HepG2 (cell line): Measurements from ENCODE around the gene ADAM22. TPM values are rescaled to one million over a fixed set of nuclear protein-coding genes. Genes with fewer than 3 reads are reported as not detected.

Experiments
- ATAC-seq: fragments of 200-7000 bp; cut with Tn5 transposase; 3 replicates; pipeline ENCODE4 v1.9.1; 2020; ENCODE audit warnings: mild to moderate bottlenecking, moderate library complexity
- BruUV-seq: library from RNA; stranded (reverse); fragments of 400-500 nt; replicated peaks from 2 replicates; lab custom pipeline; 2021; lab: Mats Ljungman, UMichigan
- CTCF ChIA-PET: fragments of 300-600 bp; formaldehyde crosslinking; extraction: SDS; loops from one replicate; lab custom pipeline; 2021; ENCODE audit warnings: low total read pairs, inconsistent platforms, low intra/inter-chr PET ratio; lab: Yijun Ruan, JAX
- POLR2A ChIA-PET: fragments of 350-600 bp; sonication (Branson Sonifier 250); formaldehyde crosslinking; loops from one replicate; lab custom pipeline; 2020; ENCODE audit warnings: antibody characterized with exemption, inconsistent platforms; lab: Yijun Ruan, JAX
- DNase-seq: peaks from one replicate; pipeline ENCODE4 v3.0.0-alpha.2; 2015; ENCODE audit warnings: low spot score
- FAIRE-seq: peaks from 3 replicates; lab custom pipeline; 2011; peaks lifted over from hg19 to GRCh38; lab: Jason Lieb, UNC
- H2AFZ ChIP-seq: one replicate; pipeline ENCODE4 v1.6.1; 2011; ENCODE audit warnings: low read length, inconsistent platforms
- H3K27ac ChIP-seq: fragments of 300-600 bp; 3 replicates; pipeline ENCODE4 v1.8.0; 2011; ENCODE audit warnings: mixed run types, mild to moderate bottlenecking, mixed read lengths, low read length, inconsistent platforms; ENCODE audit not compliant: insufficient read depth; ENCODE audit errors: extremely low read length
- H3K27me3 ChIP-seq, 2 experiments: fragments of 200-600 bp in 1 of 2; 2 replicates in 1 of 2; 3 replicates in 1 of 2; pipeline versions ENCODE4 v1.6.0 to v1.8.0; 2011; ENCODE audit warnings: low read length in 2 of 2, mild to moderate bottlenecking in 2 of 2, moderate library complexity in 2 of 2, inconsistent platforms in 1 of 2; ENCODE audit not compliant: insufficient read depth in 2 of 2, control insufficient read depth in 1 of 2
- H3K36me3 ChIP-seq, 2 experiments: fragments of 200-600 bp in 1 of 2; replicated peaks in 1 of 2; 2 replicates in 1 of 2; 3 replicates in 1 of 2; pipeline versions ENCODE4 v1.5.1 to v1.8.0; 2011; ENCODE audit warnings: low read length in 2 of 2, inconsistent platforms in 1 of 2; ENCODE audit not compliant: insufficient read depth in 2 of 2, control insufficient read depth in 1 of 2
- H3K4me1 ChIP-seq: 2 replicates; pipeline ENCODE4 v1.5.1; 2012; ENCODE audit warnings: low read length, inconsistent platforms; ENCODE audit not compliant: insufficient read depth
- H3K4me2 ChIP-seq: 2 replicates; pipeline ENCODE4 v1.6.0; 2011; ENCODE audit warnings: low read depth, low read length, inconsistent platforms
- H3K4me3 ChIP-seq, 3 experiments: fragments of 200-600 bp in 1 of 3; sonication (generic), shearing (Covaris generic) in 1 of 3; replicated peaks in 1 of 3; 2 replicates each; pipeline ENCODE4 v1.5.1; 2011 to 2016; ENCODE audit warnings: low read length in 3 of 3, inconsistent platforms in 2 of 3, low read depth in 2 of 3, mild to moderate bottlenecking in 2 of 3, control low read depth in 1 of 3, mixed read lengths in 1 of 3; ENCODE audit not compliant: insufficient read depth in 1 of 3
- H3K79me2 ChIP-seq: one replicate; pipeline ENCODE4 v1.6.1; 2011; ENCODE audit warnings: low read length, inconsistent platforms; ENCODE audit not compliant: insufficient read depth
- H3K9ac ChIP-seq: 2 replicates; pipeline ENCODE4 v1.6.0; 2011; ENCODE audit warnings: mild to moderate bottlenecking, low read depth, low read length, inconsistent platforms; ENCODE audit not compliant: insufficient read depth
- H3K9me3 ChIP-seq: 2 replicates; pipeline ENCODE4 v1.5.1; 2012; ENCODE audit warnings: mild to moderate bottlenecking, low read length
- H4K20me1 ChIP-seq: 2 replicates; pipeline ENCODE4 v1.6.0; 2011; ENCODE audit warnings: inconsistent platforms, mild to moderate bottlenecking, low read length, moderate library complexity; ENCODE audit not compliant: insufficient read depth
- AGO2 ChIP-seq: fragments of 200-400 bp; formaldehyde crosslinking; optimal IDR thresholded peaks from 2 replicates; pipeline ENCODE3; 2017; ENCODE audit warnings: mild to moderate bottlenecking, low read depth, low read length, moderate library complexity
- ATAD3A ChIP-seq: sonication (generic); formaldehyde crosslinking; IDR thresholded peaks from 2 replicates; pipeline ENCODE4 v1.4.0; 2020; ENCODE audit warnings: missing genetic modification reagents
- JUN ChIP-seq: sonication (generic); formaldehyde crosslinking; IDR thresholded peaks from 2 replicates; pipeline ENCODE4 v1.4.0; 2020; ENCODE audit warnings: mild to moderate bottlenecking, missing genetic modification reagents
- MAFF ChIP-seq: IDR thresholded peaks from 2 replicates; pipeline ENCODE4 v1.6.1; 2011; ENCODE audit warnings: low read depth, low read length, improper control_type of control experiment
- MAFK ChIP-seq, 2 experiments: IDR thresholded peaks in 1 of 2; conservative IDR thresholded peaks in 1 of 2; 2 replicates each; pipeline ENCODE4 v1.6.1; 2011; ENCODE audit warnings: improper control_type of control experiment in 2 of 2, low read length in 2 of 2
- MAX ChIP-seq: IDR thresholded peaks from 2 replicates; pipeline ENCODE4 v1.6.1; 2012; ENCODE audit warnings: inconsistent platforms
- NFE2 ChIP-seq: sonication (generic); formaldehyde crosslinking; IDR thresholded peaks from 2 replicates; pipeline ENCODE4 v1.4.0; 2020; ENCODE audit warnings: missing genetic modification reagents
- NFIC ChIP-seq: IDR thresholded peaks from 2 replicates; pipeline ENCODE4 v1.6.1; 2012; ENCODE audit warnings: mild to moderate bottlenecking, low read length, inconsistent platforms
- PRPF4 ChIP-seq: fragments of 200-400 bp; formaldehyde crosslinking; IDR thresholded peaks from 2 replicates; pipeline ENCODE4 v1.6.1; 2016; ENCODE audit warnings: low read length, low read depth; ENCODE audit not compliant: poor library complexity, severe bottlenecking
- ZFX ChIP-seq: sonication (generic); formaldehyde crosslinking; IDR thresholded peaks from 2 replicates; pipeline ENCODE4 v1.4.0; 2020; ENCODE audit warnings: mild to moderate bottlenecking, low read depth, missing genetic modification reagents, moderate library complexity
- ZNF101 ChIP-seq: sonication (generic); formaldehyde crosslinking; IDR thresholded peaks from 2 replicates; pipeline ENCODE4 v1.4.0; 2020; ENCODE audit warnings: mild to moderate bottlenecking, low read depth, missing genetic modification reagents, borderline replicate concordance
- ZNF34 ChIP-seq: sonication (generic); formaldehyde crosslinking; IDR thresholded peaks from 2 replicates; pipeline ENCODE4 v1.4.0; 2020; ENCODE audit warnings: mild to moderate bottlenecking, missing genetic modification reagents, borderline replicate concordance
- WGBS: methylation state at CpG from one replicate; pipeline ENCODE4 v1.1.6; 2017; ENCODE audit warnings: low lambda C conversion rate; 5-methylcytosine and 5-hydroxymethylcytosine counted together
- in situ Hi-C: cut with HindIII; loops from 2 replicates; pipeline ENCODE4 v1.10.0; 2017; ENCODE audit warnings: low pct_unique_long_range_greater_than_20kb; ENCODE audit not compliant: extremely low pct_ligation_motif_present
- intact Hi-C: fragments of 100-400 bp; cut with micrococcal nuclease; formaldehyde crosslinking; loops from one replicate; pipeline ENCODE4 v1.10.0; 2022; ENCODE audit not compliant: unreplicated experiment
- polyA plus RNA-seq, 8 experiments: library from polyadenylated mRNA; depleted of rRNA in 3 of 8; stranded (reverse) in 7 of 8; unstranded in 1 of 8; fragments of >200 nt; fragmentation: Illumina TruSeq in 4 of 8; extraction: Trizol in 4 of 8; gene quantifications; 2 replicates each; pipeline versions ENCODE4 v1.2.1 to v1.2.3, GENCODE V29; 2011 to 2016; ENCODE audit warnings: low read depth in 4 of 8, missing spikeins in 1 of 8, mixed read lengths in 1 of 8; ENCODE audit not compliant: insufficient read depth in 1 of 8
- total RNA-seq, 5 experiments: library from RNA; depleted of rRNA; stranded (reverse); fragments of >200 nt; fragmentation: Illumina TruSeq; extraction: Trizol; gene quantifications; 2 replicates each; pipeline ENCODE4 v1.2.3, GENCODE V29; 2016; ENCODE audit warnings: low read depth in 1 of 5
- TF ChIP-seq, protein P1 (sequence below): sonication (generic); formaldehyde crosslinking; IDR thresholded peaks from 2 replicates; pipeline ENCODE4 v1.8.1; 2023; ENCODE audit warnings: missing genetic modification reagents, inconsistent platforms, borderline replicate concordance

The ADAM22 gene
- total and polyA plus RNA-seq, 2 of the 13 experiments (the other 11 are each of a cell fraction or from before 2014, with no cell fraction given), result 1.9 to 6.7 TPM

- Histone ChIP-seq H3K4me3 (no peak overlapping the region), H3K9ac (no peak overlapping the region), H3K4me1 (peaks cover 21% of the 10 kb centered on the region), H3K4me2 (no peak overlapping the region), H3K27me3 (no peaks in the 10 kb centered on the region), H4K20me1 (no peaks in the 10 kb centered on the region), H3K9me3 (no peaks in the 10 kb centered on the region), H2AFZ (no peak overlapping the region), H3K79me2 (no peaks in the 10 kb centered on the region), H3K27ac (no peak overlapping the region), H3K36me3 (no peaks in the 10 kb centered on the region)
- TF ChIP-seq NFE2 (CRISPR knock-in tag) (no peak), JUN (CRISPR knock-in tag) (no peak)
- TF ChIP-seq, protein P1, sequence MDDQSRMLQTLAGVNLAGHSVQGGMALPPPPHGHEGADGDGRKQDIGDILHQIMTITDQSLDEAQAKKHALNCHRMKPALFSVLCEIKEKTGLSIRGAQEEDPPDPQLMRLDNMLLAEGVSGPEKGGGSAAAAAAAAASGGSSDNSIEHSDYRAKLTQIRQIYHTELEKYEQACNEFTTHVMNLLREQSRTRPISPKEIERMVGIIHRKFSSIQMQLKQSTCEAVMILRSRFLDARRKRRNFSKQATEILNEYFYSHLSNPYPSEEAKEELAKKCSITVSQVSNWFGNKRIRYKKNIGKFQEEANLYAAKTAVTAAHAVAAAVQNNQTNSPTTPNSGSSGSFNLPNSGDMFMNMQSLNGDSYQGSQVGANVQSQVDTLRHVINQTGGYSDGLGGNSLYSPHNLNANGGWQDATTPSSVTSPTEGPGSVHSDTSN (CRISPR knock-in tag), result no peak
- ChIA-PET POLR2A (no interaction called here), CTCF (no interaction called here)
- DNase-seq (no peak), FAIRE-seq (no peak), ATAC-seq (no peak)
- no TSS peak for BruUV-seq
- 64% methylated on average over 1 of the region's 1 CpG for WGBS
- in situ Hi-C loops, result no loop called here
- intact Hi-C loops, result no loop called here
Measured at GRCh38 chr7:88147949-88148348, 213.9 kb downstream of the ADAM22 start.

GRCh38 chr7:88150033-88150432 is 216.0 kb downstream of the ADAM22 start:
- intact Hi-C loops, result no loop called here
- no peaks in the 10 kb centered on the region for H3K27me3 ChIP-seq
- no peak overlapping the region for H3K27ac ChIP-seq
- no peaks in the 10 kb centered on the region for H3K9me3 ChIP-seq
- FAIRE-seq (no peak), ATAC-seq (no peak), DNase-seq (peak; percentile 6)
- BruUV-seq, result no TSS peak
- H4K20me1 ChIP-seq, result no peaks in the 10 kb centered on the region
- POLR2A ChIA-PET, result no interaction called here
- in situ Hi-C loops, result no loop called here
- H3K79me2 ChIP-seq, result no peaks in the 10 kb centered on the region
- 80% methylated on average over 4 of the region's 4 CpGs for WGBS
- no peaks in the 10 kb centered on the region for H3K36me3 ChIP-seq
- CTCF ChIA-PET, result no interaction called here
- H3K4me1 ChIP-seq, result peaks cover 21% of the 10 kb centered on the region
- H3K4me3 ChIP-seq, result no peak overlapping the region
- TF ChIP-seq MAX (no peak), AGO2 (no peak), MAFF (peak; percentile 92), PRPF4 (no peak), ZNF101 (CRISPR knock-in tag) (no peak), ATAD3A (no peak), MAFK (conservative IDR thresholded peaks at IDR 0.05 in 1 of 2, IDR thresholded peaks at IDR 0.05 in 1 of 2; ENCODE audit: low read length in 2 of 2) (peak; percentile 91 to 94), NFIC (no peak), ZNF34 (no peak), ZFX (no peak)
- no peak overlapping the region for H2AFZ ChIP-seq
- H3K9ac ChIP-seq, result no peak overlapping the region
- H3K4me2 ChIP-seq, result no peak overlapping the region
